ENCODE results near the gene CNPY1.

DNA sequence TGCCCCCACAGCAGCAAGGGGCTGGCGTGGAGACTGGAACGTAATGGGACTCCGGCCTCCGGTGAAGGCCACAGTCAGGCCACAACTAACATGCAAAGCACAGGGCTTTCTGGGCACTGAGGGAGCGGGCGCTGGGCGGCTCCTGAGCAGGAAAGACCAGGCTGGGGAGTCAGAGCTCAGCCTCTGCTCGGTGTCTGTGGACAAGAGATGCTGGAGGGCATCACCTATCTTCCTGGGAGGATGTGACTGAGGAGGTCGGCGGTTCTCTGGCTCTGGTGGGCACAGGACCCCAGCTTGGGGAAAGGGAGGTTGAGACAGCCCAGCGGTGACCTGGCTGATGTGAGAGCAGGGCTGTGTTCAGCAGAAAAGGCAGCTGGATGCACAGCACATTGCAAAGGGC is 11.7 kb downstream of the CNPY1 start:
- TF ChIP-seq CTCF (IDR thresholded peaks at IDR 0.05) = no peak
- TF ChIP-seq POLR2AphosphoS5 (IDR thresholded peaks at IDR 0.05) = no peak
- no peak for TF ChIP-seq POLR2A (IDR thresholded peaks at IDR 0.05)

Measured in breast epithelium (tissue), 3 donors.